ENCODE data around the gene NDUFA11. TPM values are rescaled to one million over a fixed set of nuclear protein-coding genes. Genes with fewer than 3 reads are reported as not detected.

Gene NDUFA11
- total and polyA plus RNA-seq, 2 of the 4 experiments (the other 2 are of a cell fraction), result 375 to 1,276 TPM

DNA sequence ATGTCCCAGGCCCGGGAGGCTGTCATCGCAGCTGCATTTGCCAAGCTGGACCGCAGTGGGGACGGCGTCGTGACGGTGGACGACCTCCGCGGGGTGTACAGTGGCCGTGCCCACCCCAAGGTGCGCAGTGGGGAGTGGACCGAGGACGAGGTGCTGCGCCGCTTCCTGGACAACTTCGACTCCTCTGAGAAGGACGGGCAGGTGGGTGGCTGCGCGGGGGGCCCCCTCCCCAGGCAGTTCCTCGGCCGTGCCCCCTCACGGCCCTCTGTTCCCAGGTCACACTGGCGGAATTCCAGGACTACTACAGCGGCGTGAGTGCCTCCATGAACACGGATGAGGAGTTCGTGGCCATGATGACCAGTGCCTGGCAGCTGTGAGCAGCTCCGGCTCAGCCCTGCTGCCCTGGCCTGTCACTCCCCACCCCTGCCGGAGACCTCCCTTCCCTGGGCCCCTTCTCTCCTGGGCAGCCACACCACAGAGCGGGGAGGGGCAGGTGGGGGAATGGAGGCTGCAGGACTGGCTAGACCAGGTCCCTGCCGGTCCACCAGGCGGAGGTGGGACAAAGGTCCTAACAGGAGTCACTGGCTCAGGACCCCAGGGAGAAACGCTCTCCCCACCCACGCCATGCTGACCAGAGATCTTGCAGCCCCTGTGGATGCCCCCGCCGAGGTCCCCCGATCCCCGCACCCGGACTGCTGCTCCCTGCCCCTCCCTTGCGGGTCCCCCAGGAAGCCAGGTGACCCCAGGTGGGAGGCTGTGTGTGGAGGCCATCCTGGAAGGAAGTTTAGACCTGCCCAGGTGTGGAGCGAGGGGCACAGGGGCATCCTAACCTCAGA, 11.6 kb upstream of the NDUFA11 start:
- Histone ChIP-seq H3K56ac (ENCODE audit: extremely low read depth, insufficient read depth, low read length) (no peak overlapping the region), H2AFZ (replicated peaks; ENCODE audit: low read length, poor library complexity) (no peak overlapping the region), H3K9ac (ENCODE audit: low read depth, low read length) (no peak overlapping the region), H4K8ac (ENCODE audit: low read depth in 2 of 2, low read length in 2 of 2) (no peak overlapping the region), H3K79me1 (ENCODE audit: low read depth in 1 of 2, low read length in 2 of 2) (0 out of 4 replicates have a peak, but pooled peaks cover 0 to 4% of the 10 kb centered on the region in 2 experiments), H4K20me1 (ENCODE audit: insufficient read depth, low read length) (peaks cover 4% of the 10 kb centered on the region; the same call in 1 of the 2 replicates), H3K4me1 (ENCODE audit: control insufficient read depth, insufficient read depth, low read length) (peaks cover 11% of the 10 kb centered on the region), H2BK20ac (ENCODE audit: low read depth, low read length) (no peak overlapping the region), H2BK120ac (ENCODE audit: low read depth, low read length) (no peak overlapping the region), H3K36me3 (ENCODE audit: control insufficient read depth, insufficient read depth, low read length) (peaks cover 56% of the 10 kb centered on the region), H3K27ac (ENCODE audit: insufficient read depth, low read length) (no peak overlapping the region), H4K5ac (ENCODE audit: low read depth, low read length) (no peak overlapping the region), H2BK15ac (ENCODE audit: low read depth, low read length) (no peak overlapping the region), H2AK9ac (replicated peaks; ENCODE audit: low read depth, low read length, poor library complexity) (no peak overlapping the region), H3K9me3 (ENCODE audit: control insufficient read depth, insufficient read depth, low read length) (no peaks in the 10 kb centered on the region), H4K91ac (ENCODE audit: insufficient read depth, low read depth, low read length) (no peak overlapping the region), H3K9me1 (ENCODE audit: insufficient read depth, low read length) (no peaks in the 10 kb centered on the region), H3K4me3 (ENCODE audit: insufficient read depth, low read depth, low read length) (no peak overlapping the region), H3K23ac (ENCODE audit: low read depth, low read length) (no peak overlapping the region), H2BK5ac (ENCODE audit: low read depth, low read length, poor library complexity, severe bottlenecking) (no peak overlapping the region), H3K4ac (ENCODE audit: low read depth, low read length) (no peak overlapping the region), H2AK5ac (ENCODE audit: low read depth, low read length) (no peak overlapping the region), H3K14ac (replicated peaks; ENCODE audit: low read depth, low read length) (no peak overlapping the region), H3K18ac (ENCODE audit: low read depth, low read length) (no peak overlapping the region), H3K27me3 (ENCODE audit: control insufficient read depth, insufficient read depth, low read length) (no peaks in the 10 kb centered on the region), H3K4me2 (ENCODE audit: low read depth, low read length) (no peak overlapping the region)
- no peak for ATAC-seq (ENCODE audit: low read depth)
- 93% methylated on average over 31 of the region's 42 CpGs; no CpG with 5 or more reads in 1 of the 2 experiments for WGBS, 2 experiments (ENCODE audit: extremely low coverage in 2 of 2, insufficient read length in 1 of 2)
- dilution Hi-C loops (cut with HindIII; ENCODE audit: low sequenced_read_pairs, unreplicated experiment) (no loop called here), intact Hi-C loops (cut with micrococcal nuclease) (no loop called here), in situ Hi-C loops (cut with MboI; ENCODE audit: low sequenced_read_pairs) (no loop called here)
- no peak for DNase-seq
- CTCF ChIA-PET, result no interaction called here
- POLR2A ChIA-PET (ENCODE audit: unreplicated experiment), result no interaction called here
- no TSS peak for BruUV-seq (replicated peaks)
- TF ChIP-seq MXI1 (IDR thresholded peaks at IDR 0.05; ENCODE audit: borderline replicate concordance, low read depth, low read length), result no peak
- no peak for TF ChIP-seq RCOR1 (IDR thresholded peaks at IDR 0.05; ENCODE audit: insufficient replicate concordance, low read length)
- TF ChIP-seq MAFK (IDR thresholded peaks at IDR 0.05; ENCODE audit: low read depth, low read length), result no peak
- TF ChIP-seq CHD1 (IDR thresholded peaks at IDR 0.05; ENCODE audit: low read depth, low read length), result no peak
- TF ChIP-seq, protein P1, sequence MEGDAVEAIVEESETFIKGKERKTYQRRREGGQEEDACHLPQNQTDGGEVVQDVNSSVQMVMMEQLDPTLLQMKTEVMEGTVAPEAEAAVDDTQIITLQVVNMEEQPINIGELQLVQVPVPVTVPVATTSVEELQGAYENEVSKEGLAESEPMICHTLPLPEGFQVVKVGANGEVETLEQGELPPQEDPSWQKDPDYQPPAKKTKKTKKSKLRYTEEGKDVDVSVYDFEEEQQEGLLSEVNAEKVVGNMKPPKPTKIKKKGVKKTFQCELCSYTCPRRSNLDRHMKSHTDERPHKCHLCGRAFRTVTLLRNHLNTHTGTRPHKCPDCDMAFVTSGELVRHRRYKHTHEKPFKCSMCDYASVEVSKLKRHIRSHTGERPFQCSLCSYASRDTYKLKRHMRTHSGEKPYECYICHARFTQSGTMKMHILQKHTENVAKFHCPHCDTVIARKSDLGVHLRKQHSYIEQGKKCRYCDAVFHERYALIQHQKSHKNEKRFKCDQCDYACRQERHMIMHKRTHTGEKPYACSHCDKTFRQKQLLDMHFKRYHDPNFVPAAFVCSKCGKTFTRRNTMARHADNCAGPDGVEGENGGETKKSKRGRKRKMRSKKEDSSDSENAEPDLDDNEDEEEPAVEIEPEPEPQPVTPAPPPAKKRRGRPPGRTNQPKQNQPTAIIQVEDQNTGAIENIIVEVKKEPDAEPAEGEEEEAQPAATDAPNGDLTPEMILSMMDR (conservative IDR thresholded peaks at IDR 0.05; ENCODE audit: low read depth, low read length), result no peak
- no peak for TF ChIP-seq MAZ (IDR thresholded peaks at IDR 0.05; ENCODE audit: borderline replicate concordance, low read depth, low read length)
- TF ChIP-seq POLR2A (IDR thresholded peaks at IDR 0.05; ENCODE audit: low read depth, low read length), result no peak
- no peak for TF ChIP-seq RFX5 (IDR thresholded peaks at IDR 0.05; ENCODE audit: low read depth, low read length)
- no peak for TF ChIP-seq RAD21 (IDR thresholded peaks at IDR 0.05; ENCODE audit: low read length)
